Bone marrow (tissue), 2 donors: ENCODE results near the gene KCNK5.

Source experiments
- DNase-seq, 2 donors: peaks; one replicate each; lab custom pipeline; 2025; lab: John Stamatoyannopoulos, UW

The KCNK5 gene

GRCh38 chr6:39228992-39229767, at the start of gene KCNK5:
Gene KCNK5, minus strand, starts transcription at chr6:39229475. Its CDS starts 364 bp downstream, at chr6:39229111.
- DNase-seq = peak; percentile 59 to 76

DNA sequence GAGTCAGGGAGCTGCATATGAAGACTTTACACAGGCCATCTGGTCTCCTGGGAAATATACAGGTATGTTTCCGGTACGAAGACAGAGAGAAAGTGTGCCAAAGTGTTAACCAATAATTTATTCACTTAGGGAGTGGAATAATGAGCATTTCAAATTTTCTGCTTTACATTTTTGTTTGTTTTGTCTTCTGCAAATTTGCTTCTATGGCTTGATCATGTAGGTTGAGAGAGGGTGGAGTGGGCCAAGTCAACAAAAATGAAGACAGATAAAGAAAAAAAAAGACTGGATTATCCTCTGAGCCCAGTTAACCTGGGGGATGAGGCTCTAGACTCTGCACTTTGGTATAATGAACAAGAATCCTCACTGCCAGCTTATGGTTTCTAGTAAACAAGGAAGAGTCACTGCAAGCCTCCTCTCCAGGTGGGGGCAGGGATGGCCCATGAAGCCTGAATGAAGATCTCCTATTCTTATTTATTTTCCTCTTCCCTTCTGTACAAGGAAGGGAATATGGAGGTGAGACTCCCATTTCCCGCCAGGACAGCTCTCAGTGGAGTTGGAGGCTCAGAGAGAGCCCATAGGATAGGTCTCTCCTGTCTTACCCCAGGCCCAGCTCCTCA, 47.2 kb upstream of the KCNK5 start:
- no peak for DNase-seq

- no peak for DNase-seq
Observed at GRCh38 chr6:39274903-39275302, 45.6 kb upstream of the KCNK5 start.

GRCh38 chr6:39274471-39274870, 45.2 kb upstream of the KCNK5 start:
- DNase-seq = no peak

DNA sequence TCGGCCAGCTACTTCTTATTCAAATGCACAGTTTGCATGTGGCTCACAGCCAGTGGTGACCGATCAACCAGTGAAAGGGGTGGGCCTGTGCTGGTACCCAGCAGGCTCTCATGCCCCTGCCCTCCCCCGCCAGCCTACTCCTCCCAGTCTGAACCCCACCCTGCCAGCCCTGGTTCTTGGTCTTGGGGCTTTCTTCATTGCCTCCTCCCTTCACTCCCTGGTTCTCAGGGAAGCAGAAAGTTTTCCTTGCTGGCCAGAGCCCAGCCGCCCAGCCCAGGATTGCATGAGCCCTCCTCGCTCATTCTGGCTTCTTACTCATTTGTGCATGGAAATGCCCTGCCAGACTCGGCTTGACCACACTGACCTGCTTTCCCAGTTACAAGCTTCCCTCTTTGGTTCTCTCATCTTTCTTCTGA, 44.1 kb upstream of the KCNK5 start:
- DNase-seq = no peak

DNA sequence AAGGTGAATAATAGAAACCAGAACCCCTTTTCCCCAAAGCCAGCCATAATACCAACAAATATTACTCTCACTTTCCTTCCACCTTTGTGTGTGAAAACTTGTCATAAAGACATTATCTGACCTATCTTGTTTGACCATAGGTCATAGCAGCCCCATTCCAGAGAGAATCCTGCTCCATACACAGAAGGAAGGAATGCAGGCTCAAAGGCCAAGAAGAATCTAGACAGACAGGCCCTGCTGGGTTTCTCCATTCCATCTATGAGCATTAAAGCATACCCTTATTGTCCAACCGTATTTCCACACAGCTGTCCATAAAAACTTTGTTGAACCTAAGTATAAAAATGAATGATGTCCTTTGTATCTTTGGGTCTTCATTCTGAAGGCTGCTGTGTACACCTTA, 40.7 kb upstream of the KCNK5 start:
- no peak for DNase-seq

- no peak for DNase-seq
Observed at GRCh38 chr6:39268721-39269120, 39.4 kb upstream of the KCNK5 start.

- no peak for DNase-seq
Observed at GRCh38 chr6:39268171-39268570, 38.9 kb upstream of the KCNK5 start.

DNA sequence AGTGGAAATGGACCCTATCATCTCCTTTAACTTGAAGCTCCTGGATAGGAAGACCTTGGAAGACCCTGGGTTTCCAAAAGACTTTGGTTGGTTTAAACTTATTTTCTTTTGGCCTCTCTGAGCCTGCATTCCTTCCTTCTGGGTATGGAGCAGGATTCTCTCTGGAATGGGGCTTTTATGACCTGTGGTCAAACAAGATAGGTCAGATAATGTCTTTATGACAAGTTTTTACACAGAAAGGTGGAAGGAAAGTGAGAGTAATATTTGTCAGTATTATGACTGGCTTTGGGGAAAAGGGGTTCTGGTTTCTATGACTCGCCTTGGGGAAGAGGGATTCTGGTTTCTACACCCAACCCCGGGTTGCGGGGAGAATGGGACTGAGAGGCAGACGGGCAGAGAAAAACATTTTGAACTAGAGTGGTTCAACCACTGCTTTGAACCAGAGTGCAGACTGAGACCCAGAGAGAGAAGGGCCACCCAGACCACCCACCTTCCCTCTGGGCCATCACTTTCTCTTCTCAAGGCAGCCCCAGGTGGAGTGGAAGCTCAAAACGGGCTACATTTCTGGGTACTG, 37.6 kb upstream of the KCNK5 start:
- no peak for DNase-seq

GRCh38 chr6:39266375-39266774, 37.1 kb upstream of the KCNK5 start:
- DNase-seq = no peak

DNA sequence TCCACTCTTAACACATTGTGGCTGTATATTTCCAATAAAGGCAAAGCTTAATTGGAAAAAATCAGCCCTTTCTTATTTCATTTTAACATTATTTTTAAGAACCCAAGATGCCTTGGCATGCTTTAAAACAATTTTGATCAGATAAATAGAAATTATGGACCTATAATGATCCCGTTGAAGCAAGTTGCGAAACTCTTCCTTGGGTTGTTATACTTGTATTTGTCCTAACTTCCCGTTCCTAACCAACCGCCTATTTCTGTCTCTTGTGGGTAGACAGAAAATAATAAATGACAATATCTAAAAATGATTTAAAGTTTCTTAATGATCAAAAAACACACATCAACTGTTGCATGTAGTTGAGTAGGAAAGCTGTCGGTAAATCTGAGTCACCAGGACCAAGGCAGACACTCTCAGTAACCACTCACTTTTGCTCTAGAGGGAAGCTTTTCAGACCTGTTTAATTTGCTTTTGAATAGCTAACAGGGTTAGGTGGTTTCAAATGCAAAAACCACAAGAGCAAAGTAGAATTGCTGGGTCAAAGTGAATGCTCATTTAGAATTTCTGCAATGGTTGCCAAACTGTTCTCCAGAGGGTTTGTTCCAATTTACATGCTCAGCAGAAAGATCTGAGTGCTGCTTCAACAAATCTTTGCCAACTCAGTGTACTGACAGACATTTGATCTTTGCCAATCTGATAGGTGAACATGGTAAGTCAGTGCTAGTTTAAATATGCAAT, 34.2 kb upstream of the KCNK5 start:
- peak in 1 of 2 donors; percentile 68 for DNase-seq

GRCh38 chr6:39261751-39262150, 32.5 kb upstream of the KCNK5 start:
- DNase-seq = no peak

DNA sequence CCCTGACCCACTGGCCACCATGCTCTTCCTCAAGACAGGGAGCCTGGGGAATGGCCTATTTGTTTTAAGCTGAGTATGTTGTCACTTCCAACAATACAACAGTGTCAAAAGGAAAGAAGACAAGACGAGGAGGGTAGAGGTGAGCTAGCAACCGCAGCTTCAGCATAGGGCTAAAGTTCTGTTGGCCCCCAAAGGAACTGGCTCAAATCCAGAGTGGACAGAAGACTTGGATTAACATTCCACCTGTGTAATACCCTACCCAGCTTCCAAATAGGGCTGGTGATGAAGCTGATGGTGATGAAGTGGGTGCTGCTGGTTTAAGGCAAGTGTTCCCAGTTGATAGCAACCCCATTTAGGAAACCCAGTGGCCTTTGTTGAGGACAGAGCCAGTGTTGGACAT, 31.7 kb upstream of the KCNK5 start:
- DNase-seq = no peak

GRCh38 chr6:39260456-39260855, 31.2 kb upstream of the KCNK5 start:
- DNase-seq = no peak

- no peak for DNase-seq
Observed at GRCh38 chr6:39256294-39256940, 27.1 kb upstream of the KCNK5 start.

DNA sequence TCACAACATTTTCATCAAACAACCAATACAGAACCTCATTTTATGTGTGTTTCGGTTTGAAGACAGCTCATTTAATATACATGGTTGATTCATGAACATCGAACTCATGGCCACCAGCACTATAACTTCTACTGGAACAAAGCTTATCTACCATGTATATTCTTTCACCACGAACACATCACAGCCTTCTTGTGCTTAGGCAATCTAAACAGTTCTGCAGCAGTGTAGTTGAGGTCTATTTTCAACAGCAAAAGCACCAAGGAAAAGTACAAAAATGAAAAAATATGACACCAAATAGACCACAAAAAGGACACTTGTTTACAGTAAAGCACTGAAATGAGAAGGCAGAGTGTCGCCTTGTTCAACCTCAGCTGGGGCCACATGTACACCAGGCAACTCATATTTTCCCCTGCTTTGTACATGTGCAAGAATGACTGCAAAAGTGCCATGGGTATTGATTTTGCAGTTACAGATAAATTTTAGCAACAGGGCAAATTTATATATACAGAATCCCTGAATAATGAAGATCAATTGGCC, 25.8 kb upstream of the KCNK5 start:
- DNase-seq = no peak

DNA sequence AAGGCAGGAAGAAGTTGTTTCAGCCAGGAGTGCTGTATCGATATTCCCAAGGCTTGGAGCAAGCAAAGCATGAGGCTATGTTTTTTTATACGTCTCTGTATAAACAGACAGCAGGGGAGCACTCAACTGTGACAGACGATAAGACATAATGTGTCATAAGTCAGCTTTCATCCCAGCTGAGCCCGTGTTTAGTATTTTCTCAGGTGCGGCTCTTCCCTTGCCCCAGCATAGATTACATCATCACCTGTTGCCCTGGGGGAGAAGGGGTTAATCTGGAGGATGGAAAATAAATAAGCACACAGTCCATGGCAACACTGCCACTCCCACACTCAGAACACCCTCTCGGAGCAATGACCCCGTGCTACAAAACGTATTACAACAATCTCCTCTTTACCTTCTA, 22.1 kb upstream of the KCNK5 start:
- no peak for DNase-seq

DNA sequence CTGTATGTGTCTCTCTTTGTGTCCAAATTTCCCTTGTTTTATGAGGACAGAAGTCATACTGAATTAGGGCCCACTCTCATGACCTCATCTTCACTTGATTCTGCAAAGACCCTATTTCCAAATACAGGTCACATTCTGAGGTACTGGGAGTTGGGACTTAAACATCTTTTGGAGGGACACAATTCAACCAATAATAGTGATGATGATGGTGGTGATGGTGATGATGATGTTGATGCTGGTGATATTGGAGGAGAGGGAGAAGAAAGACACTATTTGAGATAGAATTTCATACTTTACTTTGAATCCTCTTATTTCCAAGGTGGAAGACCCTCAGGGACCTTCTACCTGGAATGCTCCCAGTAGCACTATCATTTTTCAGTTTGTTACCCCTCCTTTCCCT, 21.2 kb upstream of the KCNK5 start:
- no peak for DNase-seq

- DNase-seq = no peak
Observed at GRCh38 chr6:39249278-39249677, 20.0 kb upstream of the KCNK5 start.

- no peak for DNase-seq
Observed at GRCh38 chr6:39247667-39248194, 18.5 kb upstream of the KCNK5 start.

DNA sequence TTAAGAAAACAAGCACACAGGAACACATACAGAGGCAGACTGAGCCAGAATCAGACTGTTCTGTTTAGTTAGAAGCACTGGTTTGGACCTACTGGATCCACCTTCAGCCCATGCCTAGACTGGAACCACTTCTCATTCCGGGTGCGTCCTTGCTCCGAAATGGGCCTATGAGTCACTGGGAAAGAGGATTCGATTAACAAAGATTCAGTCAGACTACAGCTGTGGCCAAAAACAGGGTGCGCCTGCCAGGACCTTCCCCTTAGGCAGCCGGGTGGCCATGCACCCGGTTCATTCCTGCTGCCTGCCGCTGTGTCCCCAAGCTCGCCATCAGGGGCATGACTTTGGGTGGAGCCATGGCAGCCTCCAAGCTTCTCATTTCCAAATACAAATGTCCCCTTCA, 14.5 kb upstream of the KCNK5 start:
- no peak for DNase-seq
